Suprapubic skin (tissue), 4 donors: ENCODE measurements around the gene CCBE1. TPM values are rescaled to one million over a fixed set of nuclear protein-coding genes. Genes with fewer than 3 reads are reported as not detected.

Experiments
- DNase-seq, 2 donors: peaks; one replicate each; pipeline ENCODE4 v3.0.0-alpha.2; 2019; ENCODE audit warnings: low spot score in 2 of 2
- H3K27ac ChIP-seq: fragments of 200-600 bp; sonication (generic); one replicate; pipeline ENCODE4 v1.5.1; 2019
- H3K27me3 ChIP-seq: fragments of 200-600 bp; sonication (generic); one replicate; pipeline ENCODE4 v1.5.1; 2019
- H3K36me3 ChIP-seq: fragments of 200-600 bp; sonication (generic); one replicate; pipeline ENCODE4 v1.5.1; 2019
- H3K4me1 ChIP-seq: fragments of 200-600 bp; sonication (generic); one replicate; pipeline ENCODE4 v1.5.1; 2019
- H3K4me3 ChIP-seq: fragments of 200-600 bp; sonication (generic); one replicate; pipeline ENCODE4 v1.5.1; 2019; ENCODE audit warnings: mild to moderate bottlenecking
- H3K9me3 ChIP-seq: fragments of 200-600 bp; sonication (generic); one replicate; pipeline ENCODE4 v1.5.1; 2019
- EP300 ChIP-seq: sonication (generic); formaldehyde crosslinking; IDR thresholded peaks from one replicate; pipeline ENCODE4 v1.6.1; 2017; ENCODE audit warnings: antibody characterized with exemption
- POLR2A ChIP-seq, 2 donors: fragments of 450-650 bp; IDR thresholded peaks; one replicate each; pipeline ENCODE4 v1.6.1; 2017; ENCODE audit warnings: antibody characterized with exemption in 2 of 2, mild to moderate bottlenecking in 2 of 2, moderate library complexity in 2 of 2
- POLR2AphosphoS5 ChIP-seq, 3 donors: sonication (generic); formaldehyde crosslinking; IDR thresholded peaks; one replicate each; pipeline ENCODE4 v1.6.1; 2017; ENCODE audit warnings: antibody characterized with exemption in 3 of 3
- WGBS: methylation state at CpG from one replicate; pipeline ENCODE4 v1.1.5; 2018; 5-methylcytosine and 5-hydroxymethylcytosine counted together
- total RNA-seq, 4 donors: library from RNA; depleted of rRNA; stranded (reverse); fragments of >200 nt; gene quantifications; one replicate each; pipeline ENCODE4 v1.1.0, GENCODE V29; 2016
- TF ChIP-seq, protein P1 (sequence below), 2 donors: fragments of 200-600 bp in 1 of 2; fragments of 450-650 bp in 1 of 2; sonication (generic) in 1 of 2; IDR thresholded peaks; one replicate each; pipeline ENCODE4 v1.5.1; 2016 to 2019; ENCODE audit warnings: antibody characterized with exemption in 2 of 2, mild to moderate bottlenecking in 1 of 2, moderate library complexity in 1 of 2

Gene CCBE1
- total RNA-seq, 4 donors from 2014 or later = 0.81 to 3.7 (median 1.7) TPM

- Histone ChIP-seq H3K36me3 (no peaks in the 10 kb centered on the region), H3K4me1 (no peaks in the 10 kb centered on the region), H3K9me3 (no peaks in the 10 kb centered on the region), H3K27ac (no peak overlapping the region), H3K4me3 (no peak overlapping the region), H3K27me3 (no peaks in the 10 kb centered on the region)
- WGBS = 78% methylated on average over 4 of the region's 5 CpGs
- TF ChIP-seq EP300 = no peak
- TF ChIP-seq, protein P1, sequence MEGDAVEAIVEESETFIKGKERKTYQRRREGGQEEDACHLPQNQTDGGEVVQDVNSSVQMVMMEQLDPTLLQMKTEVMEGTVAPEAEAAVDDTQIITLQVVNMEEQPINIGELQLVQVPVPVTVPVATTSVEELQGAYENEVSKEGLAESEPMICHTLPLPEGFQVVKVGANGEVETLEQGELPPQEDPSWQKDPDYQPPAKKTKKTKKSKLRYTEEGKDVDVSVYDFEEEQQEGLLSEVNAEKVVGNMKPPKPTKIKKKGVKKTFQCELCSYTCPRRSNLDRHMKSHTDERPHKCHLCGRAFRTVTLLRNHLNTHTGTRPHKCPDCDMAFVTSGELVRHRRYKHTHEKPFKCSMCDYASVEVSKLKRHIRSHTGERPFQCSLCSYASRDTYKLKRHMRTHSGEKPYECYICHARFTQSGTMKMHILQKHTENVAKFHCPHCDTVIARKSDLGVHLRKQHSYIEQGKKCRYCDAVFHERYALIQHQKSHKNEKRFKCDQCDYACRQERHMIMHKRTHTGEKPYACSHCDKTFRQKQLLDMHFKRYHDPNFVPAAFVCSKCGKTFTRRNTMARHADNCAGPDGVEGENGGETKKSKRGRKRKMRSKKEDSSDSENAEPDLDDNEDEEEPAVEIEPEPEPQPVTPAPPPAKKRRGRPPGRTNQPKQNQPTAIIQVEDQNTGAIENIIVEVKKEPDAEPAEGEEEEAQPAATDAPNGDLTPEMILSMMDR (IDR thresholded peaks at IDR 0.05) = no peak
- no peak for DNase-seq
These were observed 86.6 kb downstream of the CCBE1 start for GRCh38 chr18:59610546-59611140.

DNA sequence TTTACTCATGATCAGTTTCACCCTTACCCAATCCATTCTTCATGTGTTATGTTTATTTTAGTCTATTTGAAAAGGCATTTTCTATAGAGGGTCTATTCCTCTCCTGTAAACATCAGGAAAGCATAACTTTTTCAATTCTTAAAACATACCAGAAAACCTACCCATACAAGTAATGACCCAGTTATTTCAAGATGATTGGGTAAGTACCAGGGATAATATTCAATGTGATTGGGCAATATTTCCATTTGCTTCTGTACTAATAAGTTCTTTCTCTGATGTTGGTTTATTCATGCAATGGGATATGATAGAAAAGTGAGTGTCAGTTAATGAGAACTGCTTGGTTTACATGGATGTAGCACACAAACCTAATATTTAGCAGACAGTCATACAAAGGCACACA lies 87.6 kb downstream of the CCBE1 start:
- no peak for DNase-seq
- H3K9me3 ChIP-seq = no peaks in the 10 kb centered on the region
- no peaks in the 10 kb centered on the region for H3K27me3 ChIP-seq
- no peak for TF ChIP-seq EP300
- TF ChIP-seq POLR2AphosphoS5 (IDR thresholded peaks at IDR 0.05) = no peak
- TF ChIP-seq, protein P1 (IDR thresholded peaks at IDR 0.05) = no peak
- TF ChIP-seq POLR2A (IDR thresholded peaks at IDR 0.05) = no peak
- no peaks in the 10 kb centered on the region for H3K4me1 ChIP-seq
- H3K4me3 ChIP-seq = no peak overlapping the region
- H3K36me3 ChIP-seq = no peaks in the 10 kb centered on the region
- H3K27ac ChIP-seq = no peak overlapping the region

GRCh38 chr18:59607471-59607870 lies 89.8 kb downstream of the CCBE1 start:
- H3K27ac ChIP-seq = no peak overlapping the region
- no peak overlapping the region for H3K4me3 ChIP-seq
- no peaks in the 10 kb centered on the region for H3K27me3 ChIP-seq
- H3K4me1 ChIP-seq = no peaks in the 10 kb centered on the region
- no peaks in the 10 kb centered on the region for H3K9me3 ChIP-seq
- no peak for DNase-seq
- 97% methylated on average over 7 of the region's 7 CpGs for WGBS
- TF ChIP-seq, protein P1 (IDR thresholded peaks at IDR 0.05) = no peak
- TF ChIP-seq POLR2A (IDR thresholded peaks at IDR 0.05) = no peak
- H3K36me3 ChIP-seq = no peaks in the 10 kb centered on the region

DNA sequence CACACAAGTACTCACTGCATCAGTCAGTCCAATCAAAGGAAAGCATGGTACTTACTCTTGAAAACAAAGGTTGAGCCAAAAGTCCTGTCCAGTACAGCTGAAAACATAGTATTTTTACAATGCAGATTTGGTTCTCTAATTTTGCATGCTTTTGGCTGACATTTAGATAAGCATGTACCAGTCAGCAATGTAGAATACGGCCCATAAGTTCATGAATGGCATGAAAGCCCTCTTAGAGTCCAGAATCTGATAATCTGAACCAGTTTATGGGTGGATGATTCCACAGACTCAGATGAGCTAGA lies 90.2 kb downstream of the CCBE1 start:
- H3K4me1 ChIP-seq = no peaks in the 10 kb centered on the region
- no peak overlapping the region for H3K4me3 ChIP-seq
- H3K9me3 ChIP-seq = no peaks in the 10 kb centered on the region
- H3K36me3 ChIP-seq = no peaks in the 10 kb centered on the region
- no peak for TF ChIP-seq POLR2AphosphoS5 (IDR thresholded peaks at IDR 0.05)
- TF ChIP-seq, protein P1 (IDR thresholded peaks at IDR 0.05) = no peak
- no peak for TF ChIP-seq EP300
- TF ChIP-seq POLR2A (IDR thresholded peaks at IDR 0.05) = no peak
- 93% methylated on average over 1 of the region's 1 CpG for whole genome bisulfite sequencing
- no peak overlapping the region for H3K27ac ChIP-seq
- DNase-seq = no peak
- H3K27me3 ChIP-seq = no peaks in the 10 kb centered on the region

- no peak overlapping the region for H3K27ac ChIP-seq
- no peaks in the 10 kb centered on the region for H3K27me3 ChIP-seq
- H3K4me3 ChIP-seq = no peak overlapping the region
- H3K9me3 ChIP-seq = no peaks in the 10 kb centered on the region
- DNase-seq = no peak
- TF ChIP-seq POLR2AphosphoS5 (IDR thresholded peaks at IDR 0.05) = no peak
- TF ChIP-seq EP300 = no peak
- TF ChIP-seq POLR2A (IDR thresholded peaks at IDR 0.05) = no peak
- TF ChIP-seq, protein P1 (IDR thresholded peaks at IDR 0.05) = no peak
- WGBS = 77% methylated on average over 13 of the region's 13 CpGs
- no peaks in the 10 kb centered on the region for H3K4me1 ChIP-seq
- no peaks in the 10 kb centered on the region for H3K36me3 ChIP-seq
These were observed 90.8 kb downstream of the CCBE1 start for GRCh38 chr18:59606193-59607077.
